Glutamatergic neuron (in vitro differentiated cells): ENCODE measurements around the gene KCNMA1. TPM values are rescaled to one million over a fixed set of nuclear protein-coding genes. Genes with fewer than 3 reads are reported as not detected.

ENCODE experiments used
- DNase-seq: peaks from one replicate; pipeline ENCODE4 v3.0.0; 2022
- H3K27ac Mint-ChIP-seq: one replicate; pipeline ENCODE4 v1.8.0; 2020; ENCODE audit warnings: mild to moderate bottlenecking, mixed read lengths, inconsistent platforms; ENCODE audit not compliant: unreplicated experiment
- H3K27me3 Mint-ChIP-seq: one replicate; pipeline ENCODE4 v1.8.0; 2020; ENCODE audit warnings: mild to moderate bottlenecking, moderate library complexity, mixed read lengths, inconsistent platforms; ENCODE audit not compliant: unreplicated experiment
- H3K36me3 Mint-ChIP-seq: one replicate; pipeline ENCODE4 v1.8.0; 2020; ENCODE audit warnings: mild to moderate bottlenecking, mixed read lengths, inconsistent platforms; ENCODE audit not compliant: unreplicated experiment
- H3K4me1 Mint-ChIP-seq: one replicate; pipeline ENCODE4 v1.8.0; 2020; ENCODE audit warnings: mild to moderate bottlenecking, low read depth, mixed read lengths, inconsistent platforms; ENCODE audit not compliant: unreplicated experiment
- H3K4me3 Mint-ChIP-seq: one replicate; pipeline ENCODE4 v1.8.0; 2020; ENCODE audit warnings: mild to moderate bottlenecking, mixed read lengths, inconsistent platforms; ENCODE audit not compliant: unreplicated experiment
- H3K9me3 Mint-ChIP-seq: one replicate; pipeline ENCODE4 v1.8.0; 2020; ENCODE audit warnings: mild to moderate bottlenecking, moderate library complexity, mixed read lengths, inconsistent platforms; ENCODE audit not compliant: unreplicated experiment
- CTCF ChIP-seq: fragments of 200-600 bp; sonication (generic); IDR thresholded peaks from one replicate; pipeline ENCODE4 v1.5.0; 2021; ENCODE audit not compliant: partially characterized antibody, unreplicated experiment
- total RNA-seq: library from RNA; stranded (reverse); fragmentation: NEBNext Ultra II Directional; extraction: Animal tissue kit (Norgen Biotek cat#: 25700); gene quantifications from one replicate; pipeline ENCODE4 v1.2.1, GENCODE V29; 2021; ENCODE audit not compliant: unreplicated experiment

KCNMA1 gene
- total RNA-seq, 1 donor from 2014 or later: 3.2 TPM

- no peaks in the 10 kb centered on the region for H3K36me3 Mint-ChIP-seq
These were observed 714.9 kb downstream of the KCNMA1 start for GRCh38 chr10:76922666-76923065.

GRCh38 chr10:76921383-76922010 is 716.1 kb downstream of the KCNMA1 start:
- H3K4me1 Mint-ChIP-seq: no peaks in the 10 kb centered on the region
- no peak for DNase-seq

More at GRCh38 chr10:76922666-76923065, 714.9 kb downstream of the KCNMA1 start:
- no peak for TF ChIP-seq CTCF
- DNase-seq: no peak
- Mint-ChIP-seq H3K4me3 (no peak overlapping the region), H3K27ac (no peak overlapping the region), H3K4me1 (no peaks in the 10 kb centered on the region), H3K9me3 (no peaks in the 10 kb centered on the region), H3K27me3 (no peaks in the 10 kb centered on the region)

DNA sequence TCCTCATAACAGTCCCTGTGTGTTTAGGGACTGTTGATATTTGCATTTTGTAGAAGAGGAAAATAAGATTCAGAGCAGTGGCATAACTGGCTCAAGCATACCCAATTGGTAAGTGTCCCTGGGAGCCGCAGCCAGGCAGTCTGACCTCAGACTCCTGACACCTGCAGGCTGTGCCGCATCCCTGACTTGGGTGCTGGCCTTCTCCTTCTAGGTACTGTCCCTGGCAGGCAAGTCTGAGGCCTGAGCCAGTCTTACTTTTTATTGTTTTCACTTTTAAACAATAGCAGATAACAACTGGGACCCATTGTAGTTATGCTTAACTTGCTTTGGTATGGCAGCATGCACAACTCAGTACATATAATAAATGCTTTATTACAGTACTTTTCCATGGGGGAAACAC is 717.0 kb downstream of the KCNMA1 start:
- Mint-ChIP-seq H3K4me1 (no peaks in the 10 kb centered on the region), H3K9me3 (no peaks in the 10 kb centered on the region), H3K27me3 (no peaks in the 10 kb centered on the region), H3K4me3 (no peak overlapping the region), H3K27ac (no peak overlapping the region), H3K36me3 (no peaks in the 10 kb centered on the region)
- DNase-seq: no peak
- no peak for TF ChIP-seq CTCF

More at GRCh38 chr10:76921383-76922010, 716.1 kb downstream of the KCNMA1 start:
- no peaks in the 10 kb centered on the region for H3K9me3 Mint-ChIP-seq
- no peak for TF ChIP-seq CTCF
- H3K36me3 Mint-ChIP-seq: no peaks in the 10 kb centered on the region
- no peak overlapping the region for H3K27ac Mint-ChIP-seq
- no peak overlapping the region for H3K4me3 Mint-ChIP-seq
- no peaks in the 10 kb centered on the region for H3K27me3 Mint-ChIP-seq

DNA sequence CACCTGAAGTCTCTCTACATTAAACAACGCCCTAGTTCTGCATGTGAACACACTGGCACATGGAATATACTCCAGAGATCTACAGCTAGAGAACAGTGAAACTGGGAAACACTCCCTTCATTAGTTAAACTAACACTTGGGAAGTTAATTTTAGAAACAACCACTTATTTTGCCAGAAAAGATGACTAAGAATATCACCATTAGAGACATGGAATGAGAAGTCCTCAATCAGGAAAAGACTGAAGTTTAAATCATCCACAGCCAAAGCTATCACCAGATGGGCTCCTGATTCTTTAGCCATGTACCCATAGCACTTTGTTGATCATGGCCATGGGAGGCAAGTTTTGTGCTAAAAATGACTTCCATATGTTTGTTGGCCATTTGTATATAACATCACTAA is 719.5 kb downstream of the KCNMA1 start:
- TF ChIP-seq CTCF: no peak
- no peak overlapping the region for H3K27ac Mint-ChIP-seq

DNA sequence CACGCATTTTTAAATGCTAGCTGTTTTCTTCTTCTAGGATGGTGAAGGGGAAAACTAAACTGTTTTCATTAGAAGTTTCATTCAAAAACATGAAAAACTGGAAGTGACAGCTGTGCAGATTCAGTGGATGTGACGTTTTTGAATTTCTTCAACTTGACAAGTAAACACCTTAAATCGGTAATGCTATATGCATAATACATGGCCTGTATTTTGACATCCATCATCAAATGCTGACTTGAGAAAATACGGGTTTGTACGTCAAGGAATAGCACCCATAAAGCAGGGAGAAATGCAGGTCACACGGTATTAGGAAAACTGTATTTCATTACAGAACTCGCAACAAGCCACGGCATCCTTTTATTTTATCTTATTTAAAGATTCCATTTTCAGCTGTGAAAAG is 720.5 kb downstream of the KCNMA1 start:
- no peak for TF ChIP-seq CTCF
- H3K4me1 Mint-ChIP-seq: no peaks in the 10 kb centered on the region
- H3K27me3 Mint-ChIP-seq: no peaks in the 10 kb centered on the region
- no peak overlapping the region for H3K27ac Mint-ChIP-seq
- DNase-seq: no peak
- H3K36me3 Mint-ChIP-seq: no peaks in the 10 kb centered on the region
- H3K9me3 Mint-ChIP-seq: no peaks in the 10 kb centered on the region
- no peak overlapping the region for H3K4me3 Mint-ChIP-seq

More for the DNA sequence above, 719.5 kb downstream of the KCNMA1 start:
- no peaks in the 10 kb centered on the region for H3K27me3 Mint-ChIP-seq
- no peaks in the 10 kb centered on the region for H3K36me3 Mint-ChIP-seq
- no peak overlapping the region for H3K4me3 Mint-ChIP-seq
- H3K9me3 Mint-ChIP-seq: no peaks in the 10 kb centered on the region
- DNase-seq: no peak
- H3K4me1 Mint-ChIP-seq: no peaks in the 10 kb centered on the region
